ENCODE results near the gene NANP. TPM values are rescaled to one million over a fixed set of nuclear protein-coding genes. Genes with fewer than 3 reads are reported as not detected.
"Not testable (repeated sequence)": the region's sequence is repeated elsewhere in the genome, so short reads cannot be mapped to it uniquely, and the experiment has no call there.

Gene NANP
- polyA plus RNA-seq, 1 experiment = 3.9 TPM

GRCh38 chr20:25632940-25633790 is 9.4 kb upstream of the NANP start:
- DNase-seq (ENCODE audit: low read depth) = peak; percentile 20
- POLR2A ChIA-PET = interaction anchor here (0.5 kb wide), 1 partner anchor 78 kb away, joined by 5 read pairs; no protein-coding TSS in a partner anchor
- TF ChIP-seq CTCF (IDR thresholded peaks at IDR 0.05; ENCODE audit: insufficient read depth, low read depth, low read length) = 0 out of 2 replicates have a peak, but pooled peaks have one; percentile 9
- Histone ChIP-seq H3K36me3 (ENCODE audit: control insufficient read depth, insufficient read depth, low read length) (no peaks in the 10 kb centered on the region), H3K4me3 (ENCODE audit: low read depth, low read length) (no peak overlapping the region), H3K27me3 (ENCODE audit: control insufficient read depth, insufficient read depth, low read length) (no peaks in the 10 kb centered on the region)
- CTCF ChIA-PET = no interaction called here

GRCh38 chr20:25630615-25631014 is 6.8 kb upstream of the NANP start:
- H3K27me3 ChIP-seq (ENCODE audit: control insufficient read depth, insufficient read depth, low read length); DNase-seq (ENCODE audit: low read depth); CTCF ChIA-PET; H3K4me3 ChIP-seq (ENCODE audit: low read depth, low read length); POLR2A ChIA-PET; H3K36me3 ChIP-seq (ENCODE audit: control insufficient read depth, insufficient read depth, low read length): not testable (repeated sequence)

- ChIA-PET CTCF (interaction anchor here (1.5 kb wide), 1 partner anchor 10 kb away, joined by 4 read pairs; no protein-coding TSS in a partner anchor), POLR2A (no interaction called here)
- TF ChIP-seq CTCF (IDR thresholded peaks at IDR 0.05; ENCODE audit: insufficient read depth, low read depth, low read length) = no peak
- Histone ChIP-seq H3K36me3 (ENCODE audit: control insufficient read depth, insufficient read depth, low read length) (no peaks in the 10 kb centered on the region), H3K27me3 (ENCODE audit: control insufficient read depth, insufficient read depth, low read length) (no peaks in the 10 kb centered on the region), H3K4me3 (ENCODE audit: low read depth, low read length) (no peak overlapping the region)
- DNase-seq (ENCODE audit: low read depth) = no peak
These were observed 6.1 kb upstream of the NANP start for GRCh38 chr20:25629816-25630499.

- CTCF ChIA-PET = no interaction called here
- TF ChIP-seq CTCF (IDR thresholded peaks at IDR 0.05; ENCODE audit: insufficient read depth, low read depth, low read length) = no peak
These were observed 3.0 kb upstream of the NANP start for GRCh38 chr20:25626779-25627178.

GRCh38 chr20:25624500-25624939 is 706 bp upstream of the NANP start:
- no peak for DNase-seq (ENCODE audit: low read depth)
- ChIA-PET CTCF (no interaction called here), POLR2A (no interaction called here)
- Histone ChIP-seq H3K4me3 (ENCODE audit: low read depth, low read length) (peak overlapping the region; percentile 96), H3K27me3 (ENCODE audit: control insufficient read depth, insufficient read depth, low read length) (no peaks in the 10 kb centered on the region), H3K36me3 (ENCODE audit: control insufficient read depth, insufficient read depth, low read length) (no peaks in the 10 kb centered on the region)
- TF ChIP-seq CTCF (IDR thresholded peaks at IDR 0.05; ENCODE audit: insufficient read depth, low read depth, low read length) = no peak

More at GRCh38 chr20:25626779-25627178, 3.0 kb upstream of the NANP start:
- DNase-seq (ENCODE audit: low read depth) = no peak
- H3K27me3 ChIP-seq (ENCODE audit: control insufficient read depth, insufficient read depth, low read length) = no peaks in the 10 kb centered on the region
- POLR2A ChIA-PET = no interaction called here
- no peaks in the 10 kb centered on the region for H3K36me3 ChIP-seq (ENCODE audit: control insufficient read depth, insufficient read depth, low read length)
- no peak overlapping the region for H3K4me3 ChIP-seq (ENCODE audit: low read depth, low read length)

Measured in BJ (cell line).